ENCODE results near the gene REELD1. TPM values are rescaled to one million over a fixed set of nuclear protein-coding genes. Genes with fewer than 3 reads are reported as not detected.
A peak's percentile ranks its signal among the peaks of the same experiment; 100 is the strongest.

REELD1 gene
- total and polyA plus RNA-seq, 9 of the 15 experiments (the other 6 are each of a cell fraction or from before 2014, with no cell fraction given), result not detected

GRCh38 chr4:146175541-146176453 lies 38.5 kb upstream of the REELD1 start, which contains the start of gene LSM6 (continued):
- no peak for TF ChIP-seq CHD2 (IDR thresholded peaks at IDR 0.05; ENCODE audit: low read depth, low read length)
- peak; percentile 65; the same call in 1 of the 2 replicates for TF ChIP-seq CBFB (CRISPR knock-in tag; IDR thresholded peaks at IDR 0.05)
- no peak for TF ChIP-seq GATAD2A (IDR thresholded peaks at IDR 0.05)
- TF ChIP-seq, protein P1, sequence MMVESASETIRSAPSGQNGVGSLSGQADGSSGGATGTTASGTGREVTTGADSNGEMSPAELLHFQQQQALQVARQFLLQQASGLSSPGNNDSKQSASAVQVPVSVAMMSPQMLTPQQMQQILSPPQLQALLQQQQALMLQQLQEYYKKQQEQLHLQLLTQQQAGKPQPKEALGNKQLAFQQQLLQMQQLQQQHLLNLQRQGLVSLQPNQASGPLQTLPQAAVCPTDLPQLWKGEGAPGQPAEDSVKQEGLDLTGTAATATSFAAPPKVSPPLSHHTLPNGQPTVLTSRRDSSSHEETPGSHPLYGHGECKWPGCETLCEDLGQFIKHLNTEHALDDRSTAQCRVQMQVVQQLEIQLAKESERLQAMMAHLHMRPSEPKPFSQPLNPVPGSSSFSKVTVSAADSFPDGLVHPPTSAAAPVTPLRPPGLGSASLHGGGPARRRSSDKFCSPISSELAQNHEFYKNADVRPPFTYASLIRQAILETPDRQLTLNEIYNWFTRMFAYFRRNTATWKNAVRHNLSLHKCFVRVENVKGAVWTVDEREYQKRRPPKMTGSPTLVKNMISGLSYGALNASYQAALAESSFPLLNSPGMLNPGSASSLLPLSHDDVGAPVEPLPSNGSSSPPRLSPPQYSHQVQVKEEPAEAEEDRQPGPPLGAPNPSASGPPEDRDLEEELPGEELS (CRISPR knock-in tag; IDR thresholded peaks at IDR 0.05; ENCODE audit: borderline replicate concordance), result no peak
- no peak for TF ChIP-seq NELFE (IDR thresholded peaks at IDR 0.05; ENCODE audit: insufficient read depth, insufficient read length)
- peak; percentile 36; the same call in 1 of the 2 replicates for TF ChIP-seq CTBP1 (IDR thresholded peaks at IDR 0.05; ENCODE audit: borderline replicate concordance)
- TF ChIP-seq PHF20 (IDR thresholded peaks at IDR 0.05; ENCODE audit: partially characterized antibody), result peak; percentile 80
- TF ChIP-seq LARP7 (IDR thresholded peaks at IDR 0.05), result no peak
- TF ChIP-seq KLF10 (CRISPR knock-in tag; IDR thresholded peaks at IDR 0.05), result no peak
- TF ChIP-seq ZNF318 (IDR thresholded peaks at IDR 0.05; ENCODE audit: borderline replicate concordance in 1 of 2, low read depth in 1 of 2), result no peak
- TF ChIP-seq, protein P2, sequence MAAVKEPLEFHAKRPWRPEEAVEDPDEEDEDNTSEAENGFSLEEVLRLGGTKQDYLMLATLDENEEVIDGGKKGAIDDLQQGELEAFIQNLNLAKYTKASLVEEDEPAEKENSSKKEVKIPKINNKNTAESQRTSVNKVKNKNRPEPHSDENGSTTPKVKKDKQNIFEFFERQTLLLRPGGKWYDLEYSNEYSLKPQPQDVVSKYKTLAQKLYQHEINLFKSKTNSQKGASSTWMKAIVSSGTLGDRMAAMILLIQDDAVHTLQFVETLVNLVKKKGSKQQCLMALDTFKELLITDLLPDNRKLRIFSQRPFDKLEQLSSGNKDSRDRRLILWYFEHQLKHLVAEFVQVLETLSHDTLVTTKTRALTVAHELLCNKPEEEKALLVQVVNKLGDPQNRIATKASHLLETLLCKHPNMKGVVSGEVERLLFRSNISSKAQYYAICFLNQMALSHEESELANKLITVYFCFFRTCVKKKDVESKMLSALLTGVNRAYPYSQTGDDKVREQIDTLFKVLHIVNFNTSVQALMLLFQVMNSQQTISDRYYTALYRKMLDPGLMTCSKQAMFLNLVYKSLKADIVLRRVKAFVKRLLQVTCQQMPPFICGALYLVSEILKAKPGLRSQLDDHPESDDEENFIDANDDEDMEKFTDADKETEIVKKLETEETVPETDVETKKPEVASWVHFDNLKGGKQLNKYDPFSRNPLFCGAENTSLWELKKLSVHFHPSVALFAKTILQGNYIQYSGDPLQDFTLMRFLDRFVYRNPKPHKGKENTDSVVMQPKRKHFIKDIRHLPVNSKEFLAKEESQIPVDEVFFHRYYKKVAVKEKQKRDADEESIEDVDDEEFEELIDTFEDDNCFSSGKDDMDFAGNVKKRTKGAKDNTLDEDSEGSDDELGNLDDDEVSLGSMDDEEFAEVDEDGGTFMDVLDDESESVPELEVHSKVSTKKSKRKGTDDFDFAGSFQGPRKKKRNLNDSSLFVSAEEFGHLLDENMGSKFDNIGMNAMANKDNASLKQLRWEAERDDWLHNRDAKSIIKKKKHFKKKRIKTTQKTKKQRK (IDR thresholded peaks at IDR 0.05; ENCODE audit: borderline replicate concordance, low read depth, low read length), result no peak
- no peak for TF ChIP-seq USF2 (CRISPR knock-in tag; IDR thresholded peaks at IDR 0.05)

Data from K562 (cell line).